Small intestine (tissue), 7 donors: ENCODE results near the gene GABRB3. TPM values are rescaled to one million over a fixed set of nuclear protein-coding genes. Genes with fewer than 3 reads are reported as not detected.

ENCODE experiments used
- DNase-seq, 2 donors: peaks; one replicate each; pipeline versions ENCODE4 v3.0.0 to v3.0.0-alpha.2; 2013
- FAIRE-seq: peaks from 2 replicates; lab custom pipeline; 2012; peaks lifted over from hg19 to GRCh38; lab: Jason Lieb, UNC
- H3K27ac ChIP-seq, 3 donors: one replicate each; pipeline ENCODE4 v1.5.1; 2013; ENCODE audit warnings: low read length in 2 of 3, mild to moderate bottlenecking in 2 of 3, control low read depth in 1 of 3, inconsistent platforms in 1 of 3, low read depth in 1 of 3, moderate library complexity in 1 of 3
- H3K27me3 ChIP-seq, 3 donors: one replicate each; pipeline ENCODE4 v1.6.1; 2013; ENCODE audit warnings: low read length in 3 of 3, inconsistent platforms in 1 of 3; ENCODE audit not compliant: control insufficient read depth in 3 of 3, insufficient read depth in 3 of 3
- H3K36me3 ChIP-seq, 3 donors: one replicate each; pipeline ENCODE4 v1.6.1; 2013; ENCODE audit warnings: low read length in 3 of 3, inconsistent platforms in 1 of 3, low read depth in 1 of 3, mild to moderate bottlenecking in 1 of 3, moderate library complexity in 1 of 3; ENCODE audit not compliant: control insufficient read depth in 3 of 3, insufficient read depth in 2 of 3
- H3K4me1 ChIP-seq, 3 donors: one replicate each; pipeline ENCODE4 v1.6.1; 2013; ENCODE audit warnings: low read length in 2 of 3, inconsistent platforms in 1 of 3, low read depth in 1 of 3, mild to moderate bottlenecking in 1 of 3, moderate library complexity in 1 of 3; ENCODE audit not compliant: control insufficient read depth in 3 of 3, insufficient read depth in 2 of 3
- H3K4me3 ChIP-seq, 3 donors: one replicate each; pipeline ENCODE4 v1.5.1; 2013; ENCODE audit warnings: low read length in 3 of 3, control low read depth in 1 of 3, inconsistent platforms in 1 of 3, low read depth in 1 of 3, mild to moderate bottlenecking in 1 of 3, moderate library complexity in 1 of 3
- H3K9me3 ChIP-seq, 2 donors: one replicate each; pipeline ENCODE4 v1.6.1; 2013; ENCODE audit warnings: low read depth in 1 of 2, low read length in 1 of 2; ENCODE audit not compliant: control insufficient read depth in 2 of 2, insufficient read depth in 1 of 2
- WGBS, 3 donors: extraction: QIAGEN DNeasy Blood & Tissue Kit; methylation state at CpG; one replicate each; pipeline ENCODE4 v1.1.7; 2013; 5-methylcytosine and 5-hydroxymethylcytosine counted together
- polyA plus RNA-seq, 4 donors: library from polyadenylated mRNA; stranded (reverse) in 3 of 4; unstranded in 1 of 4; fragments of 200-250 nt in 3 of 4; fragments of 120-200 nt in 1 of 4; gene quantifications; one replicate each; pipeline versions ENCODE4 v1.2.1 to v1.2.3, GENCODE V29; 2013
- donor health status: healthy with polysubstance abuse.
- donor health status: control.
- donor health status: control.
- donor health status: Bipolar disorder and iron deficiency.
- donor health status: healthy.

Gene GABRB3
- polyA plus RNA-seq, 4 donors: 0.27 to 2.0 (median 1.3) TPM; not detected in 1

DNA sequence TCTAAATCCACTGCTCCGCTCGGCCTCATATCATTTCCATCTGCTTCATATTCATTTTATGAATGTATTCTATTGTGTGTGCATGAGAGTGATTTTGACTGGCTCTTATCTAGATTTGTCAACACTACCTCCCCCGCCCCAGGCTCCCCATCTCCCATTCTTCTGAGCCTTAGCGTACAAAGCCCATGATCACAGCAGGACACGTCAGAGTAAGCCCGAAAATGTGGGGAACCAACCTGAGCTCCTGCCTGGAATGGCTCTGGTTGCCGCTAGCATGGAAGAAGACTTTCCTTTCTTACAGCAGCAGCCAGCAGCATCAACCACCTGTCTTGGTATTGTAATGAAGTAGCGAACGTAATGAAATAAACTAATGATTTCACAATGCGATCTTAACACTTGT, 61.4 kb downstream of the GABRB3 start:
- FAIRE-seq (no peak), DNase-seq (no peak)
- Histone ChIP-seq H3K9me3 (peaks cover 2 to 12% of the 10 kb centered on the region in 2 donors), H3K4me3 (no peak overlapping the region), H3K4me1 (no peaks in the 10 kb centered on the region), H3K27ac (no peak overlapping the region), H3K27me3 (no peaks in the 10 kb centered on the region), H3K36me3 (no peaks in the 10 kb centered on the region)
- 56 to 71% (median 64%) methylated on average over 10 of the region's 10 CpGs for WGBS, 3 donors

- peaks cover 0 to 4% of the 10 kb centered on the region in 2 donors for H3K9me3 ChIP-seq
- H3K27ac ChIP-seq: no peak overlapping the region
- H3K4me1 ChIP-seq: no peaks in the 10 kb centered on the region
- no peak overlapping the region for H3K4me3 ChIP-seq
- no peak for DNase-seq
- no peaks in the 10 kb centered on the region for H3K27me3 ChIP-seq
- no peak for FAIRE-seq
- no peaks in the 10 kb centered on the region for H3K36me3 ChIP-seq
- 67 to 80% (median 74%) methylated on average over 1 of the region's 1 CpG for WGBS, 3 donors
Measured at GRCh38 chr15:26702381-26702780, 70.5 kb downstream of the GABRB3 start.

DNA sequence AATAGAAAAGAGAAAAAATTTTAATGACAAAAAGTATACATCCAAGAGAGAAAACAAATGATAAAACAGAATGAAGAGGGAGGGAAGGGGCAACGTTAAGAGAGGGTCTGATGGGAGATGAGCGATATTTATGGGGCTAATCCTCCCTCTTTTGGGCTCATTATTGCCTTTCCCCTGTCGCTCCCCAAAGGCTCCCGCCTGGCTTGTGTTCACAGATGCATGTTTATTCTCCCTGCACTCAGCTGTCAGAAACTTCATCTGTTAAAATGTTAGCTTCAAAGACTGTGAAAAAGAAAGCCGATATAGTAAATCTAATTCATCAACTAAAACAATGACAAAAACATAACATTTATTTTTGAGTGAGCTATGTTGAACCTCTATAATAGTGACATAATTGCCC, 74.3 kb downstream of the GABRB3 start:
- 42 to 65% (median 65%) methylated on average over 5 of the region's 5 CpGs for WGBS, 3 donors
- FAIRE-seq (no peak), DNase-seq (no peak)
- Histone ChIP-seq H3K27ac (no peak overlapping the region), H3K27me3 (no peaks in the 10 kb centered on the region), H3K4me3 (no peak overlapping the region), H3K4me1 (no peaks in the 10 kb centered on the region), H3K36me3 (no peaks in the 10 kb centered on the region), H3K9me3 (peaks cover 0 to 2% of the 10 kb centered on the region in 2 donors)

DNA sequence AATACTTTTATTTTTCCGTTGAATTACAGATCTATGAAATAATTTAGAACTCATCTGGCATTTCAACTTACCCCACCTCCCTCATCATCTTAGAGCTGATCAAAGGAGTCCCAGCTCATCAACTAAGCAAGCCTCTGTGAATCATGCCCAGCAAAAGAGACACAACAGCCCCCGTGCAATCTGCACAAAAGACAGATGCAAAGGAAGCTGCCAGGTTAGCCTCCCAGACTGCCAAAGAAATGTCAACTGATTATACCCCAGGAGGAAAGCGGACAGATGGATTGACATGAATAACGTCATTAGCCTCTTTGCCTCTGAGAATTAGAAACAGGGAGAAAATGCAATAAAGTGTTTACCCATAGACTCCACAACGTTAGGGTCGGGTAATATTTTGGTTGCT, 75.0 kb downstream of the GABRB3 start:
- H3K27me3 ChIP-seq: no peaks in the 10 kb centered on the region
- no peak overlapping the region for H3K27ac ChIP-seq
- WGBS, 3 donors: 64 to 75% (median 73%) methylated on average over 6 of the region's 6 CpGs
- DNase-seq: no peak
- no peak overlapping the region for H3K4me3 ChIP-seq
- H3K4me1 ChIP-seq: no peaks in the 10 kb centered on the region
- no peaks in the 10 kb centered on the region for H3K36me3 ChIP-seq
- peaks cover 0 to 2% of the 10 kb centered on the region in 2 donors for H3K9me3 ChIP-seq
- no peak for FAIRE-seq

GRCh38 chr15:26691249-26691648, 81.6 kb downstream of the GABRB3 start:
- H3K4me3 ChIP-seq: no peak overlapping the region
- DNase-seq (no peak), FAIRE-seq (no peak)
- H3K27ac ChIP-seq: no peak overlapping the region
- peaks cover 4 to 5% of the 10 kb centered on the region in 2 donors for H3K9me3 ChIP-seq
- WGBS, 3 donors: 74 to 83% (median 82%) methylated on average over 4 of the region's 4 CpGs
- H3K4me1 ChIP-seq: no peaks in the 10 kb centered on the region
- H3K36me3 ChIP-seq: no peaks in the 10 kb centered on the region
- H3K27me3 ChIP-seq: no peaks in the 10 kb centered on the region

- Histone ChIP-seq H3K9me3 (peaks cover 4 to 5% of the 10 kb centered on the region in 2 donors), H3K36me3 (no peaks in the 10 kb centered on the region), H3K4me3 (no peak overlapping the region), H3K27me3 (no peaks in the 10 kb centered on the region), H3K4me1 (no peaks in the 10 kb centered on the region), H3K27ac (no peak overlapping the region)
- 48 to 59% (median 49%) methylated on average over 2 of the region's 2 CpGs for WGBS, 3 donors
- no peak for FAIRE-seq
- no peak for DNase-seq
Measured at GRCh38 chr15:26690778-26691177, 82.1 kb downstream of the GABRB3 start.

DNA sequence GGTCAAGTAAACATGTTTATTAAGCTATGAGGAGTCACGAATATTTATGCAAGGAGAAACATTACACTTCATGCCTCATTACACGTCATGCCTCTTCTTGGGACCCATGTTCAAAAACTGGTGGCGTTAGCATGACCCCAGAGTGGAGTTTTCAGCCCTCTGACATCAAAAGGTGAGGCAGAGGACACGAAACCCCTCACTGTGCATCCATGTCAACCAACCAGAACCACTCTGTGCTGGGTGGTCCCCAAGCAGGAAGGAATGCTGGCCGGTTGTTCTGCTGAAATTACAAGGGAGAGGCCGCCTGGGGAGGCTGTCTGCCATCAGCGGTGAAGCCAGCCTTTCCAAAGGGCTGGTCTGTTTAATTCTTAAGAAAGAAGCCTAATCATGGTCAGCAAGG, 83.4 kb downstream of the GABRB3 start:
- DNase-seq (no peak), FAIRE-seq (no peak)
- peaks cover 4 to 5% of the 10 kb centered on the region in 2 donors for H3K9me3 ChIP-seq
- H3K4me1 ChIP-seq: no peaks in the 10 kb centered on the region
- WGBS, 3 donors: 56 to 66% (median 57%) methylated on average over 7 of the region's 7 CpGs
- H3K36me3 ChIP-seq: no peaks in the 10 kb centered on the region
- H3K27ac ChIP-seq: no peak overlapping the region
- no peak overlapping the region for H3K4me3 ChIP-seq
- no peaks in the 10 kb centered on the region for H3K27me3 ChIP-seq

DNA sequence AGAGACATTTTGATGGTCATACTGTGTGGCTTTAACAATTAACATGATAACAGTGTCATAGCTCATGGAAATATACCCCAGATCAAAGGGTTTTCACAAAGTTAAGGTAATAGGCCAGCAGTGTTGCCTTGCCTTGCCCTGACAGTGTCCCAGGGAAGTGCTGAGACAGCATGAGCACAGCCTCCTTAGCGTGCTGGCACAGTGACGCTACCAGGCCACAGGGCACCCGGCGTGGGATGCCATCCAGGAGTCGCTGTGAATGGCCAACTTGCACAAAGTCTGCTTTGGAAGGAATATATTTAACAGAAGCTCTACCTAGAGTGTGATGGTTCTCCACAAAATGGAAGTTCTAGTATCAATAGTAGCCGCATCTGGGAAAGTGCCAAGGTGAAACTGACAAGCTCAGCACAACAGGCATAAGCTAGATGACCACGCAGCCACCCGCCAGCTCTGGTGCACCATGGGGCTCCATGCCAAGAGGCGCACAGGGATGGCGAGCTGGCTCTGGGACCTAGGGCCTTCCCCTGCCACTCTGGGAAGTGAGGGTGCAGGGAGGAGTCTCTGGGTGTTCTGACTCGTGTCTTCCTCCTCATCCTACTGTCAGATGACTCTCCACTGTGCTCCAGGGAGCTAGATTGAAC, 86.2 kb downstream of the GABRB3 start:
- no peaks in the 10 kb centered on the region for H3K36me3 ChIP-seq
- FAIRE-seq (no peak), DNase-seq (no peak)
- no peaks in the 10 kb centered on the region for H3K27me3 ChIP-seq
- H3K27ac ChIP-seq: no peak overlapping the region
- no peak overlapping the region for H3K4me3 ChIP-seq
- peaks cover 4 to 5% of the 10 kb centered on the region in 2 donors for H3K9me3 ChIP-seq
- 79 to 85% (median 82%) methylated on average over 11 of the region's 11 CpGs for WGBS, 3 donors
- H3K4me1 ChIP-seq: no peaks in the 10 kb centered on the region
